Measurements from ENCODE around the gene DNM3. TPM values are rescaled to one million over a fixed set of nuclear protein-coding genes. Genes with fewer than 3 reads are reported as not detected.

The DNM3 gene
- total and polyA plus RNA-seq, 2 experiments from 2014 or later, result 5.2 to 12.2 TPM

- Histone ChIP-seq H3K36me3 (ENCODE audit: insufficient read depth) (no peaks in the 10 kb centered on the region), H3K4me1 (ENCODE audit: insufficient read depth) (no peaks in the 10 kb centered on the region), H3K9me2 (ENCODE audit: insufficient read depth) (no peaks in the 10 kb centered on the region), H3F3A (replicated peaks; ENCODE audit: low read depth) (no peaks in the 10 kb centered on the region), H3K79me2 (replicated peaks; ENCODE audit: insufficient read depth) (no peaks in the 10 kb centered on the region), H3K27ac (ENCODE audit: low read depth) (no peak overlapping the region), H3K4me2 (no peak overlapping the region), H3K27me3 (ENCODE audit: insufficient read depth) (no peaks in the 10 kb centered on the region), H2AFZ (no peak overlapping the region), H4K20me1 (replicated peaks; ENCODE audit: insufficient read depth) (no peaks in the 10 kb centered on the region), H3K4me3 (no peak overlapping the region)
- no peaks in the 10 kb centered on the region for H3K9me3 Mint-ChIP-seq
- no peaks in the 10 kb centered on the region for H3K4me1 Mint-ChIP-seq
- no peak overlapping the region for H3K27ac Mint-ChIP-seq
- no peaks in the 10 kb centered on the region for H3K27me3 Mint-ChIP-seq (ENCODE audit: insufficient read depth, low read depth, poor library complexity)
- H3K36me3 Mint-ChIP-seq (ENCODE audit: low read depth), result no peaks in the 10 kb centered on the region
- no peak for TF ChIP-seq CREB1 (CRISPR knock-in tag; IDR thresholded peaks at IDR 0.05; ENCODE audit: low read depth)
- TF ChIP-seq REST (IDR thresholded peaks at IDR 0.05; ENCODE audit: unreplicated experiment), result no peak
- TF ChIP-seq EZH2 (IDR thresholded peaks at IDR 0.05; ENCODE audit: low read depth, unreplicated experiment), result no peak
- TF ChIP-seq ZNF462 (CRISPR knock-in tag; IDR thresholded peaks at IDR 0.05), result no peak
- no peak for TF ChIP-seq ZNF114 (CRISPR knock-in tag; IDR thresholded peaks at IDR 0.05)
- ATAC-seq (no peak), DNase-seq (ENCODE audit: low spot score) (no peak)
- H3K4me3 Mint-ChIP-seq, result no peak overlapping the region
Observed at GRCh38 chr1:172167796-172168596, 326.7 kb downstream of the DNM3 start.
